T-helper 1 cell (primary cell): ENCODE results near the gene CCNC.
A peak's percentile ranks its signal among the peaks of the same experiment; 100 is the strongest.
"Not testable (repeated sequence)": the region's sequence is repeated elsewhere in the genome, so short reads cannot be mapped to it uniquely, and the experiment has no call there.

Experiments used
- DNase-seq, 5 donors: peaks; one replicate each; pipeline ENCODE4 v3.0.0-alpha.2; 2012 to 2020

CCNC gene

GRCh38 chr6:99602520-99603420, 34.3 kb upstream of the CCNC start:
- DNase-seq = no peak

GRCh38 chr6:99594696-99595095, 26.2 kb upstream of the CCNC start:
- DNase-seq = not testable (repeated sequence)

GRCh38 chr6:99592900-99593299, 24.4 kb upstream of the CCNC start:
- DNase-seq = no peak

GRCh38 chr6:99591673-99592364, 23.4 kb upstream of the CCNC start:
- DNase-seq = no peak

- no peak for DNase-seq
Observed at GRCh38 chr6:99590728-99591672, 22.5 kb upstream of the CCNC start.

GRCh38 chr6:99589907-99590493, 21.5 kb upstream of the CCNC start:
- no peak for DNase-seq

GRCh38 chr6:99589290-99589672, 20.8 kb upstream of the CCNC start:
- no peak for DNase-seq

GRCh38 chr6:99588618-99589289, 20.3 kb upstream of the CCNC start:
- peak in 4 of 5 donors; percentile 44 to 75 (median 48) for DNase-seq

- no peak for DNase-seq
Observed at GRCh38 chr6:99587792-99588191, 19.3 kb upstream of the CCNC start.

- DNase-seq = no peak
Observed at GRCh38 chr6:99579781-99580180, 11.3 kb upstream of the CCNC start.

- DNase-seq = no peak
Observed at GRCh38 chr6:99575544-99576227, 7.2 kb upstream of the CCNC start.

GRCh38 chr6:99573980-99574617, 5.6 kb upstream of the CCNC start:
- no peak for DNase-seq

GRCh38 chr6:99563056-99563723, 5.3 kb downstream of the CCNC start:
- no peak for DNase-seq

- DNase-seq = no peak
Observed at GRCh38 chr6:99560668-99561067, 7.8 kb downstream of the CCNC start.

- DNase-seq = no peak
Observed at GRCh38 chr6:99559057-99559456, 9.4 kb downstream of the CCNC start.

GRCh38 chr6:99553888-99554287, 14.6 kb downstream of the CCNC start:
- no peak for DNase-seq

- DNase-seq = no peak
Observed at GRCh38 chr6:99550046-99550748, 18.3 kb downstream of the CCNC start.

GRCh38 chr6:99548706-99549105, 19.8 kb downstream of the CCNC start:
- DNase-seq = no peak

GRCh38 chr6:99547526-99547925, 20.9 kb downstream of the CCNC start:
- no peak for DNase-seq

- DNase-seq = no peak
Observed at GRCh38 chr6:99545442-99545841, 23.0 kb downstream of the CCNC start.
